SU-DHL-6 (cell line): ENCODE data around the gene HGS.

Source experiments
- EZH2phosphoT487 ChIP-seq: fragments of 200-600 bp; sonication (generic), shearing (Covaris generic); conservative IDR thresholded peaks from 2 replicates; pipeline ENCODE4 v1.6.1; 2018; ENCODE audit warnings: mild to moderate bottlenecking, antibody characterized with exemption, low read length, moderate library complexity, mixed read lengths
- TF ChIP-seq, protein P1 (sequence below): fragments of 200-600 bp; sonication (generic); IDR thresholded peaks from one replicate; pipeline ENCODE4 v1.5.1; 2017; ENCODE audit warnings: antibody characterized with exemption, mild to moderate bottlenecking, low read length, moderate library complexity; ENCODE audit not compliant: insufficient read depth, poor library complexity, severe bottlenecking

DNA sequence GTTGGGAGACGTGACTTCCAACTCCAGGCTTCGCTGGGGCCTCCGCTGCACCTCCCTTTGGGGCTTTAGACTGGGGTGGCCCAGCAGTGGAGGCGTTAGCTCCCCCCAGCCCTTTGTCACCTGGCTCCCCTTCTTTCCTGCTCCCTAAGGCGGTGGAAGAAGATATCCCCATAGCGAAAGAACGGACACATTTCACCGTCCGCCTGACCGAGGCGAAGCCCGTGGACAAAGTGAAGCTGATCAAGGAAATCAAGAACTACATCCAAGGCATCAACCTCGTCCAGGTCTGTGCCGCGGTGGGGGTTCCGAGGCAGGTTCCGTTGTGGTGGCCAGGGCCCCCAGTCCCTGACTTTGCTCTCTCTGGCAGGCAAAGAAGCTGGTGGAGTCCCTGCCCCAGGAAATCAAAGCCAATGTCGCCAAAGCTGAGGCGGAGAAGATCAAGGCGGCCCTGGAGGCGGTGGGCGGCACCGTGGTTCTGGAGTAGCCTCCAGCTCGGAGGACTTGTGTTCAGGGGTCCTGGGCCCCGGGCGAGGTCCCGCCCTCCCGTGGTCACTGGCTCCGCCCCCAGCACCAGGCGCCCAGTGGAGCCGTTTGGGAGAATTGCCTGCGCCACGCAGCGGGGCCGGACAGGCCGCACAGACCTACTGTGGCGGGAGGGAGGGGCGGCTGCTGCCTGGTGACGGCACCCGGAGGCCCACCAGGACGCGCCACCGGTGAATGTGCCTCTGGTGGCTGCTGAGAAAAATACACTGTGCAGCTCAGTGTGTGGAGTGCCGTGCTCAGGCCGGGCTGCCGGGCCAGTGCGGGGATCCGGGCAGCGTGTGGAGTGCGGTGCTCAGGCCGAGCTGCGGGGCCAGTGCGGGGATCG is 23.2 kb downstream of the HGS start:
- TF ChIP-seq, protein P1, sequence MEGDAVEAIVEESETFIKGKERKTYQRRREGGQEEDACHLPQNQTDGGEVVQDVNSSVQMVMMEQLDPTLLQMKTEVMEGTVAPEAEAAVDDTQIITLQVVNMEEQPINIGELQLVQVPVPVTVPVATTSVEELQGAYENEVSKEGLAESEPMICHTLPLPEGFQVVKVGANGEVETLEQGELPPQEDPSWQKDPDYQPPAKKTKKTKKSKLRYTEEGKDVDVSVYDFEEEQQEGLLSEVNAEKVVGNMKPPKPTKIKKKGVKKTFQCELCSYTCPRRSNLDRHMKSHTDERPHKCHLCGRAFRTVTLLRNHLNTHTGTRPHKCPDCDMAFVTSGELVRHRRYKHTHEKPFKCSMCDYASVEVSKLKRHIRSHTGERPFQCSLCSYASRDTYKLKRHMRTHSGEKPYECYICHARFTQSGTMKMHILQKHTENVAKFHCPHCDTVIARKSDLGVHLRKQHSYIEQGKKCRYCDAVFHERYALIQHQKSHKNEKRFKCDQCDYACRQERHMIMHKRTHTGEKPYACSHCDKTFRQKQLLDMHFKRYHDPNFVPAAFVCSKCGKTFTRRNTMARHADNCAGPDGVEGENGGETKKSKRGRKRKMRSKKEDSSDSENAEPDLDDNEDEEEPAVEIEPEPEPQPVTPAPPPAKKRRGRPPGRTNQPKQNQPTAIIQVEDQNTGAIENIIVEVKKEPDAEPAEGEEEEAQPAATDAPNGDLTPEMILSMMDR: no peak
- TF ChIP-seq EZH2phosphoT487: no peak
